GM18508 (cell line): ENCODE measurements around the gene TMEM119.

ENCODE experiments used
- ATAC-seq: cut with Tn5 transposase; IDR thresholded peaks from one replicate; pipeline ENCODE4 v1.9.1; 2021; ENCODE audit warnings: moderate number of reproducible peaks; ENCODE audit not compliant: insufficient read depth, unreplicated experiment

The TMEM119 gene

DNA sequence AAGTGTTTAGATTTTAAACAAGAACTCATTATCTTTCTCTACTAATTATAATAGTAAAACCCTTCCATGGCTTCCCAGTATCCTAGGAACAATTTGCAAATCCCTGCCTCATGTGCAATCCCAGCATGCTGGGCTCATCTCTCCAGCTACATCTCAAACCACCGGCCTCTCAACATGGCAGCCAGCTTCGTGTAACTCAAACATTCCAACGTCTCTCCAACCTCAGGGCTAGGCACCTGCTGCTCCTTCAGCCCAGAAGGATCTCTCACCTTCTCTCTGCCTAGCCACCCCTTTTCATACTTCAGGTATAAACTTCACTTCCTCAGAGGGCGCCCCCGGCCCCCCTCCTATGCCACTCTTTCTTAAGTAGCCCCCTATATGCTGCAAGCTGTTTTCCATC, 44.1 kb downstream of the TMEM119 start:
- no peak for ATAC-seq

DNA sequence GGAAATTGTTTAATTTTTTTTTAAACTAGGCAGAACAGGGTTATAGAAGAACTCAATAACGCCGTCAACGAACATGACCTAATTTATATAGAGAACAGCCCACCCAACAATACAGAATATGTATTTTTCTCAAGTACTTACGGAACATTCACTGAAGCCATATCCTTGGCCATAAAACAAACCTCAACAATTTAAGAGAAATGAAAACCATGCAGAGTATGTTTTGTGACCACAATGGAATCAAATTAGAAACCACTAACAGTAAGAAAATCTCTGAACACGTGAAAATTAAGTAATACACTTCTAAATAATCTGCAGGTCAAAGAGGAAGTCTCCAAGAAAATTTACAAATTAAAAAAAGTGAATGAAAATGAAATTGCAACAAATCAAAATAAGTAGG, 46.3 kb downstream of the TMEM119 start:
- no peak for ATAC-seq

DNA sequence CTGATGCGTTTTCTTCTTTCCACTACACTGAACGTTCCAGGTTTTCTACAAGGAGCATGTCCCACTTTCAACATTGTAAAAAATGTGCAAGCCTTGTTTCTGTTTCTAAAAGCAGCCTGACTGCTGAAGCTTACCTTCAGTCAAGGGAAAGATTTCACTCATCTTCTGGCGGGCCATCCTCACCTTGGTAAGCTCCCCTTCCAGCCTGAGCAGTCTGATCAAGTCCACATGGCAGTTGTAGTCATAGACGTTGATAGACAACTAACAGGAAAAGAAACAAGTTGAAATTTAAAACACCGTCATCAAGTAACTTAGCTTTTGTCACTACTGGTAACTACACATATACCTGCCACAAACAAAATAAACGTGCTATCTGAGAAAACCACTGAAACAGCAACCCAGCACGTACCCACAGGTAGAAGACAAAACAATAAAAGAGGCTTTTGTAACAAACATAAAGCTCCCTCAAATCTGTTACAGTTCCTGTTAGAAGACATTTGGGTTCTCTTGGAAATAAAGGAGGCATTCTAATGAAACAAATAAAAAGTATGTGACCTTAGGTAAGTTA, 48.8 kb downstream of the TMEM119 start:
- no peak for ATAC-seq

DNA sequence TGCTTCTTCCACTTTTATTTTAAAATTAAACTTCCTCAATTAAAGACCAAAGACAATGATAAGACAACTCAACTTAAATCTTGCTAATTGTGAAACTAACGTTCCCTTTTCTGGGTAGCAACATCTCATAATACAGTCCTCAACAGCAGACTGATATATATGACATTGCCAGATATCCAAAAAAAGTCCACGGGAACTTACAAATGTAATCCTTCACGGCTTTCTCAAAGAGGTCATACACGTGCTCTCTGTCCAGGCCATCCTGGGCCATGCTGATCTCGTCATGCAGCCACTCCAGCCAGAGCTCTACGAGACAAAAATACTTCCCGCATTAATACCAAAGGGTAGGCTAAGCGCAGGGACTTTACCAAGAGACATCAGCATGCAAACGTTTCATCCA, 50.2 kb downstream of the TMEM119 start:
- no peak for ATAC-seq

DNA sequence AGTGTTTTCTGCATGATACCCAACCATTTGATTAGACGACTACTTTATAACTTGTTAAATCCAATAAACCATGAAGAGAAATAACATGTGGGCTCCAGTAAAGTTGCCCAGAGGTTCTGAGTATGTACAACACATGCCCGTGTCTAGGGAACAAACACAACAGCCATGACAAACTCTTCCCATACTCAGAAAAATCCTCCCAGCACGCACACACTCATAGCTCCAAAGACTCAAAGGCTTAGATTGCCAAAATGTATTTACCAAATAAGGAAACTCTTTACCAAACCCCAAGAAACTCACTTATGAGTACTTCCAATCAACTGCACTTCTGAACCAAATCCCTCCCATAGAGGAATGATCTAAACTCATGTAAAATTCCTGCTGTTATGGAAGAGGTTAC, 54.2 kb downstream of the TMEM119 start:
- ATAC-seq: no peak

DNA sequence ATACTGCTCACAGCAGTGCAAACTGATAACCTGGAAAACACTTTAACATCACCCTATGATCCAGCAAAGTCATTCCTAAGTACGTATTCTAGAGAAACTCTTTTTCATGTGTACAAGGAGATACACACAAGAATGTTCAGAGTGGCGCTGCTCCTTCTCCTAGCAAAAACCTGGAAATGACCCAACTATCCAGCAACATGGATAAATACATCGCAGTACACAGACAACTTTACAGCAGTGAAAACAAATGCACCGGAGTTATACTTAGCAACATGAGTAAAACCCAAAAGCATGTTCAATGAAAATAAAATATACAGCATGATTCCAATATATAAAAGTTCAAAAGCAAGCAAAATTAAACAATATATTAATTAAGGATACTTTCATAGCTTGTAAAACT, 55.6 kb downstream of the TMEM119 start:
- ATAC-seq: no peak
